Measurements from ENCODE around the gene SGPP2.
"Not testable (repeated sequence)": the region's sequence is repeated elsewhere in the genome, so short reads cannot be mapped to it uniquely, and the experiment has no call there.

The SGPP2 gene

GRCh38 chr2:222430071-222430470, 5.7 kb downstream of the SGPP2 start:
- TF ChIP-seq CTCF (conservative IDR thresholded peaks at IDR 0.05): no peak
- H3K27ac ChIP-seq: no peak overlapping the region

GRCh38 chr2:222430681-222431080, 6.3 kb downstream of the SGPP2 start:
- TF ChIP-seq CTCF (conservative IDR thresholded peaks at IDR 0.05): no peak

GRCh38 chr2:222431869-222432268, 7.5 kb downstream of the SGPP2 start:
- no peak for TF ChIP-seq CTCF (conservative IDR thresholded peaks at IDR 0.05)
- peak overlapping the region; percentile 86; the same call in 1 of the 2 replicates for H3K27ac ChIP-seq

More at GRCh38 chr2:222430681-222431080, 6.3 kb downstream of the SGPP2 start:
- no peak overlapping the region for H3K27ac ChIP-seq

- no peak for TF ChIP-seq CTCF (conservative IDR thresholded peaks at IDR 0.05)
- peak overlapping the region; percentile 86 for H3K27ac ChIP-seq
These were observed 9.2 kb downstream of the SGPP2 start for GRCh38 chr2:222433332-222434173.

- peak overlapping the region; percentile 86 for H3K27ac ChIP-seq
- no peak for TF ChIP-seq CTCF (conservative IDR thresholded peaks at IDR 0.05)
These were observed 9.9 kb downstream of the SGPP2 start for GRCh38 chr2:222434204-222434603.

GRCh38 chr2:222435400-222436039, 11.2 kb downstream of the SGPP2 start:
- not testable (repeated sequence) for H3K27ac ChIP-seq

GRCh38 chr2:222436040-222436413, 11.7 kb downstream of the SGPP2 start:
- no peak for TF ChIP-seq CTCF (conservative IDR thresholded peaks at IDR 0.05)
- H3K27ac ChIP-seq: no peak overlapping the region

- TF ChIP-seq CTCF (conservative IDR thresholded peaks at IDR 0.05): no peak
- H3K27ac ChIP-seq: no peak overlapping the region; the same call in 1 of the 2 replicates
These were observed 15.3 kb downstream of the SGPP2 start for GRCh38 chr2:222439692-222440091.
